Measurements from ENCODE around the gene HNRNPD. TPM values are rescaled to one million over a fixed set of nuclear protein-coding genes. Genes with fewer than 3 reads are reported as not detected.

Gene HNRNPD
- total and polyA plus RNA-seq, 4 donors = 29.9 to 53.9 (median 46.2) TPM

- H3K27ac ChIP-seq (ENCODE audit: low read depth in 1 of 2, low read length in 2 of 2) = no peak overlapping the region
- H3K9ac ChIP-seq (ENCODE audit: low read depth in 1 of 2, low read length in 2 of 2) = no peak overlapping the region
- H3K4me1 ChIP-seq (ENCODE audit: control insufficient read depth in 4 of 4, insufficient read depth in 4 of 4, low read length in 3 of 4) = no peaks in the 10 kb centered on the region
- peaks cover 0 to 2% (median 0%) of the 10 kb centered on the region in 4 donors for H3K36me3 ChIP-seq (ENCODE audit: control insufficient read depth in 4 of 4, insufficient read depth in 3 of 4, low read depth in 1 of 4, low read length in 3 of 4)
- WGBS = 94% methylated on average over 4 of the region's 4 CpGs
- H3K27me3 ChIP-seq (ENCODE audit: control insufficient read depth in 4 of 4, insufficient read depth in 4 of 4, low read length in 3 of 4) = no peaks in the 10 kb centered on the region
- H3K4me3 ChIP-seq (ENCODE audit: low read depth in 1 of 3, low read length in 3 of 3) = no peak overlapping the region
- no peaks in the 10 kb centered on the region for H3K9me3 ChIP-seq (ENCODE audit: control insufficient read depth in 4 of 4, low read length in 3 of 4)
- TF ChIP-seq SP1 (IDR thresholded peaks at IDR 0.05) (no peak), RAD21 (IDR thresholded peaks at IDR 0.05) (no peak), EGR1 (IDR thresholded peaks at IDR 0.05; ENCODE audit: low read depth in 2 of 2) (no peak), NR2F2 (IDR thresholded peaks at IDR 0.05) (no peak), GABPA (IDR thresholded peaks at IDR 0.05 in 1 of 2, conservative IDR thresholded peaks at IDR 0.05 in 1 of 2) (no peak), YY1 (IDR thresholded peaks at IDR 0.05) (no peak), FOXA2 (IDR thresholded peaks at IDR 0.05) (no peak), JUND (IDR thresholded peaks at IDR 0.05) (no peak)
- DNase-seq (ENCODE audit: low spot score) = no peak
These were observed 7.0 kb upstream of the HNRNPD start for GRCh38 chr4:82380831-82381230.

GRCh38 chr4:82380344-82380743 lies 6.6 kb upstream of the HNRNPD start:
- no peak overlapping the region for H3K27ac ChIP-seq (ENCODE audit: low read depth in 1 of 2, low read length in 2 of 2)
- H3K36me3 ChIP-seq (ENCODE audit: control insufficient read depth in 4 of 4, insufficient read depth in 3 of 4, low read depth in 1 of 4, low read length in 3 of 4) = peaks cover 0 to 2% (median 0%) of the 10 kb centered on the region in 4 donors
- H3K4me3 ChIP-seq (ENCODE audit: low read depth in 1 of 3, low read length in 3 of 3) = no peak overlapping the region
- no peaks in the 10 kb centered on the region for H3K9me3 ChIP-seq (ENCODE audit: control insufficient read depth in 4 of 4, low read length in 3 of 4)
- no peak for TF ChIP-seq RAD21 (IDR thresholded peaks at IDR 0.05)
- no peak for TF ChIP-seq HNF4G (IDR thresholded peaks at IDR 0.05)
- no peak for TF ChIP-seq REST (IDR thresholded peaks at IDR 0.05)
- no peak for TF ChIP-seq SP1 (IDR thresholded peaks at IDR 0.05)
- no peak for TF ChIP-seq RXRA (IDR thresholded peaks at IDR 0.05)
- TF ChIP-seq CTCF (IDR thresholded peaks at IDR 0.05; ENCODE audit: low read depth, low read length, missing input control) = no peak
- no peak for TF ChIP-seq JUND (IDR thresholded peaks at IDR 0.05)
- TF ChIP-seq ZBTB33 (IDR thresholded peaks at IDR 0.05) = no peak
- TF ChIP-seq GABPA (IDR thresholded peaks at IDR 0.05 in 1 of 2, conservative IDR thresholded peaks at IDR 0.05 in 1 of 2) = no peak
- no peak for TF ChIP-seq FOXA1 (IDR thresholded peaks at IDR 0.05)
- TF ChIP-seq YY1 (IDR thresholded peaks at IDR 0.05) = no peak
- no peak for TF ChIP-seq HNF4A (conservative IDR thresholded peaks at IDR 0.05)
- H3K27me3 ChIP-seq (ENCODE audit: control insufficient read depth in 4 of 4, insufficient read depth in 4 of 4, low read length in 3 of 4) = no peaks in the 10 kb centered on the region
- 96% methylated on average over 9 of the region's 9 CpGs for WGBS
- no peak for DNase-seq (ENCODE audit: low spot score)
- no peak overlapping the region for H3K9ac ChIP-seq (ENCODE audit: low read depth in 1 of 2, low read length in 2 of 2)
- peaks cover 0 to 2% (median 0%) of the 10 kb centered on the region in 4 donors for H3K4me1 ChIP-seq (ENCODE audit: control insufficient read depth in 4 of 4, insufficient read depth in 4 of 4, low read length in 3 of 4)

All from liver (tissue), 9 donors.